A549 (cell line): ENCODE measurements around the gene GSKIP.

Experiments used
- BHLHE40 ChIP-seq: IDR thresholded peaks from 2 replicates; pipeline ENCODE4 v1.6.1; 2012; ENCODE audit warnings: low read depth, low read length, inconsistent platforms
- CHD2 ChIP-seq: fragments of 150-350 bp; IDR thresholded peaks from 2 replicates; pipeline ENCODE4 v1.6.1; 2014; ENCODE audit warnings: low read length; ENCODE audit not compliant: partially characterized antibody
- CTCF ChIP-seq: fragments of >200 bp; sonication (Bioruptor Twin); formaldehyde crosslinking; IDR thresholded peaks from 3 replicates; pipeline ENCODE4 v1.5.1; 2016
- EP300 ChIP-seq, 2 experiments: fragments of >200 bp; sonication (Bioruptor Twin); formaldehyde crosslinking; IDR thresholded peaks; 2 replicates in 1 of 2; 3 replicates in 1 of 2; pipeline ENCODE4 v1.6.1; 2016 to 2017
- HOXA7 ChIP-seq: fragments of 250-450 bp; sonication (Bioruptor Pico); IDR thresholded peaks from 2 replicates; pipeline ENCODE4 v1.5.0; 2020; ENCODE audit warnings: mild to moderate bottlenecking, moderate library complexity
- MAFK ChIP-seq: fragments of 450-650 bp; IDR thresholded peaks from 2 replicates; pipeline ENCODE4 v1.6.1; 2014; ENCODE audit not compliant: partially characterized antibody
- NR3C1 ChIP-seq: fragments of >200 bp; sonication (Bioruptor Twin); formaldehyde crosslinking; IDR thresholded peaks from 3 replicates; pipeline ENCODE4 v1.6.1; 2017
- PBX3 ChIP-seq: IDR thresholded peaks from 2 replicates; pipeline ENCODE4 v1.6.1; 2012
- POLR2A ChIP-seq: IDR thresholded peaks from 2 replicates; pipeline ENCODE4 v1.6.1; 2012; ENCODE audit warnings: mild to moderate bottlenecking, low read length
- POLR2AphosphoS2 ChIP-seq: conservative IDR thresholded peaks from 2 replicates; pipeline ENCODE4 v1.6.1; 2012; ENCODE audit warnings: low read length, improper control_type of control experiment, inconsistent platforms
- RCOR1 ChIP-seq: fragments of 150-350 bp; IDR thresholded peaks from 2 replicates; pipeline ENCODE4 v1.6.1; 2014; ENCODE audit warnings: antibody characterized with exemption, low read length, low read depth
- RFX5 ChIP-seq: fragments of 450-650 bp; IDR thresholded peaks from 2 replicates; pipeline ENCODE4 v1.7.1; 2014; ENCODE audit warnings: antibody characterized with exemption, mild to moderate bottlenecking, moderate library complexity
- SREBF2 ChIP-seq: fragments of 450-650 bp; IDR thresholded peaks from 2 replicates; pipeline ENCODE4 v1.6.1; 2014; ENCODE audit warnings: mild to moderate bottlenecking, moderate library complexity
- USF2 ChIP-seq: fragments of 450-650 bp; IDR thresholded peaks from 2 replicates; pipeline ENCODE4 v1.6.1; 2014; ENCODE audit warnings: antibody characterized with exemption

- no peak for TF ChIP-seq BHLHE40
- no peak for TF ChIP-seq HOXA7 (CRISPR knock-in tag)
- no peak for TF ChIP-seq CHD2
- no peak for TF ChIP-seq CTCF
- TF ChIP-seq POLR2AphosphoS2, result no peak
- no peak for TF ChIP-seq RCOR1
- TF ChIP-seq NR3C1, result no peak
- TF ChIP-seq USF2, result no peak
- no peak for TF ChIP-seq EP300 (IDR thresholded peaks at IDR 0.05)
- no peak for TF ChIP-seq RFX5
- no peak for TF ChIP-seq PBX3
- TF ChIP-seq SREBF2, result no peak
- TF ChIP-seq POLR2A, result no peak
- TF ChIP-seq MAFK, result no peak
Measured at GRCh38 chr14:96399405-96399804, 36.1 kb downstream of the GSKIP start.
